HG03045 (cell line): ENCODE measurements around the gene PPP1R13L.
A peak's percentile ranks its signal among the peaks of the same experiment; 100 is the strongest.

Experiments
- ATAC-seq: cut with Tn5 transposase; IDR thresholded peaks from one replicate; pipeline ENCODE4 v1.9.1; 2021; ENCODE audit warnings: mild to moderate bottlenecking, moderate library complexity; ENCODE audit not compliant: unreplicated experiment

Gene PPP1R13L

DNA sequence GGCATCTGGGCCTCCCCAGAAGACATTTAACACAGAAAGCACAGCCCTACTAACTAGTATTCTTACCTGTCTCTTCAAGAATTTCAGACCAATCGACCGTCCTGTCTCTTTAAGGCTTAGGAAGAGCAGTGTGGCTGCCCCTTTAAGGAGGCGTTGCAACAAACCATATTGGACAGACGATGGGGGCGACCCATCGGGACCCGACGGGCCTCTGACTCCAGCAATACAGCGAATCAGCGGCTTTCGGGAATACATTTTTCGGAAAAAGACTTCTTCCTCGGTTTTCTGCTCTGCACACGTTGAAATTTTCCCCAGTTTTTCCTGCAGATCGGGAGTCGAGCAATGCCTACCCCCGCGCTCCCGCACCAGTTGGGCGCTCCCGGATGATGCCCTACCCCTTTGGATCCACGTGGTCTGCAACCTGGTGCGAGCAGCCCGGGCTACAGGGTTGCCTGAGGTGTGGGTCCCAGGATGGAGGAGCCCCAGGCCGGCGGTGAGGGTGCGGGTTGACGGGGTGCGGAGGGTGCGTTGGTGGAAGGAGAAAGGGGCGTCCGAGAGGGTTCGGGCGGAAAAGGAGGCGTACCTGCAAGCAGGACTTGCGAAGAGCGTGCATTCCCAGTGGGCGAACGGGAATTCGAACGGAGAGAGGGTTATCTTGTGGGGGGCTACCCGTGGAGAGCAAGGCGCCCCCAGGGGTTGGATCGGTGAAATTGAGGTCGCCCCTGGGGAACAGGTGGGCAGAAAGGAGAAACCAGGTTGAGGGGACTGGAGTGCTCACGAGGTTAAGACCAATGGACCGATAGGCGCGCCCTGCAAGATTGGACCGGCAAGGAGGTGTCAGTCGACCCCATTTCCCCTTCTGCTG lies 1.6 kb upstream of the PPP1R13L start, which contains the start of gene POLR1G:
Gene POLR1G (plus strand): TSS at position 419 of the 865 bp plus-strand sequence. CDS start 53 bp downstream, at position 472.
- ATAC-seq: peak; percentile 74

DNA sequence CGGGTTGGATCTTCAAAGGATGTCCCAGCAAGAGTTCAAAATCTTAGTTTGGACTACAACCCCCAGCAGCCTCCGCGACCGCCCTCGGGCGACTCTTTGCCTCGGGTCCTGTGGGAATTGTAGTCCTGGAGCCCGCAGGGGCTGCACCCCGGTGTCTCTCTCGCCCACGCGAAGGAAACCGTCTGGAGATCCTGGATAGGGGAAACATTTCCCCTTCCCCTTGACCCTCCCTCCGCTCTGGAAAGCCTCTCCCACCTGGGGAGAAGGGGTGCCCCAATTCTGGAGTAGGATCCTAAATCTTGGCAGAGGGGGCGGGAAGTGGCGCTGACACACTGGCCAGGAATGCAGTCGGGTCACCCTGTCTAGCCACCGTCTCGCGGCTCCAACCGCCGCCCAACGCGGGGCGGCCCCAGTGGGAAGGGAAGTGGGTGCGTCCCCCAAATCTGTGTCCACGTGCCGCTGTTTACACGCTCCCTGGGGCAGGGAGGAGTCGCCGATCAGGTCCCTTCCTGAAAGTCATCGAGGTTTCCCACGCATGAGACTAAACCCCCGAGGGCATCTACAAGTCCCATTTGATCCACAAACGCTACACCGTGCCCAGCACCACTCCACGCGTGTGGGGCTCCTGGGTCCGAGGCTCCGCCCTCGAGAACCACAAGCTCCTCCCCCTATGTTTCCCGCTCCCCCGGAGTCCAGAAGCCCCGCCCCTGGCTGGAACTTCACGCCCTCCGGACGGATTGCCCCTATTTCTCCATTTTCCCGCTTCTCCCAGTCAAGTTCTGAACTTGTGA lies 761 bp upstream of the PPP1R13L start:
- peak; percentile 48 for ATAC-seq

DNA sequence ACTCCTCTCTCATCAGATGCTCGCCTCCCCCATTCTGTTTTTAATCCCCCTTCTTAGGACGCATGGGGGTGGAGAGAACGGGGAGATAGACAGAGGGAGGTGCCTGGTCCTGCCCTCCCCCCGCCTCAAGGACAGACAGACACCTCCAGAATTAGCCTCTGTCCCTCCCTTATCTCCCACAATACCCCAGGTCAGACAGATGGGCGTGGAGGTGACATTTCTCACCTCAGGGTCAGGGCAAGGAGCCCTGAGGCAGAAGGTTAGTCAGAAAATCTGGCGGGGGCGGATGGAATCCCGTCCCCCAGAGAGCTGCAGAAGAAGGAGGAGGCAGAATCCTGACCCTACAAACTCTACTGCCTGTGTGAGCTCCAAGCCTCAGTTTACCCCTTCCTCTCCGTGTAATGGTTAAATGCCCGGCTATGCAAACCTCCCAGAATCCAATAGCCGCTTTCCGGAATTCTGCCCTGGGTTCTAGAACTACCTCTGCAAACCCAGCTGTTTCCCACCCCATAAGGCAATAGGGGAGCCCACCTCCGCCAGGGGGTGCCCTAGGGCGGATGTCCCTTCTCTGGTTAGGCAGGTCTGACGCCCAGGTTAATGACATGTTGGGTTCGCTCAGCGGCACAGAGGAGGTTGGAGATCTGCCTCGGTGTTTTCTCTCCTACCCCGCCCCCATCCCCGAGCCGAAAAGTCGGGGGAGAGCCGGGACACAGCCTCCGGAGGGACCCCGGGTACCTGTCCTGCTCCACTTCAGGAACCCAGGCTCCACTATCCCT lies 900 bp downstream of the PPP1R13L start:
- no peak for ATAC-seq

DNA sequence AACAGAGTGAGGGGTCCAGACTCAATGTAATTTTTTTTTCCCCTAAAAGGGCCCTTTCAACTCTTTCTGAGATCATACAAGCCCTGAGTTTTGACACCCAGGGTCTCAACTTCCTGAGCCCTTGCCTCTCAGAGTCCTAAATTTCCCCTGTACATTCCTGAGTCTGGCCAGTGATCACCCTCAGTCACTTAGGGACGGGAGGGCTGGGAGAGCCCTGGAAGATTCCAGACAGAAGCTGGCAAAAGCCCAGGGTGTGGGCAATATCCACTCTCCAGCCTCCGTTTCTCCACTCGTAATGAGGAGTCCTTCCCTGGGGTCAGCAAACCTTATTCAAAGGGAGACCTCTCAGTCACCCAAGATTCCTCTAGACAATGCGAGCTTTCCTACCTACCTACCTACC lies 1.6 kb downstream of the PPP1R13L start:
- no peak for ATAC-seq

DNA sequence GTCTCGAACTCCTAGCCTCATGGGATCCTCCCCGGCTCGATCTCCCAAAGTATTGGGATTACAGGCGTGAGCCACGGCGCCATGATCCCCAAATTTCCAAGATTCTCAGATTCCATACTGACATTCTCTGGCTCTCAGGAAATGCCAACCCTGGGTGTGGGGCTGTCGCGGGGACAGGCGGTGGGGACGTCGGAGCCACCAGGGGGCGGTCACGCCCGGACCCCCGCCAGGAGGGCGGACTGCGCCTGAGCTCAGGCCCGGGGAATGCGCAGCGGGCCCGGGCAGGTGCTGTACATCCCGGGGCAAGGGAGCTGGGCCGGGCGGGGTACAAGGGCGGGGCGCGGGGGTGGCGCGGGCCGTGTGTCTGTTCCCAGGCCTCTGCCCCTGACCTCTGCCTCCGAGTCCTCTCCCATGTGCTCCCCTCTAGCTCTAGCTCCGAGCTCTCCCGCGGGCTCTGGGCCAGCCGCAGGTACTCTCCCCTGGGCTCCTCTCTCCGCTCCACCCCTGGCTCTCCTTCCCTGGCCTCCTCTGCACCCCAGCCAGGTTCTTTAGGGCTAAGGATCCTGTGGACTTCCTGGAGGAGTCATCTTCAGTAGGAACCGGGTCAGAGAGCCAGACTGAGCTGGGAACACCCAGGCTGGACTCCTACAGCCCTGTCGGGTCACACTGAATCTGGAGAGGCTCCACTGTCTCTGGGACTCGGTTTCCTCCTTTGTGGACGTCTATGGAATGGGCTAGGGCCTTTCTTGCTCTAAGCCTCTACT lies 2.4 kb downstream of the PPP1R13L start:
- ATAC-seq: no peak

DNA sequence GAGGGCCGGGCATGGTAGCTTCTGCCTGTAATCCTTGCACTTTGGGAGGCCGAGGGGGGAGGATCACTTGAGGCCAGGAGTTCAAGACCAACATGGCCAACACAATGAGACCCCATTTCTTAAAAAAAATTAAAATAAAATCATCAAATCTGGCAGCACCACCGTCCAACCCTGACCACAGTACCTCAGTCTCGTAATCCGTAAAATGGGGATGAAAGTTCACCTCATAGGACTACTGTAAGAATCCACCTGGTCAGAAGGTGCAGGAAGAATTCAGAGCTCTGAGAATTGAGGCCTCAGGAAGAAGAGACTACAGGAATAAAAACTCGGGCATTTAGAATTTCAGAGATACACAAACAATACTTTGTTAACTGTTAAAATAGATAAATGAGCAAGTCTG lies 3.1 kb downstream of the PPP1R13L start:
- no peak for ATAC-seq

DNA sequence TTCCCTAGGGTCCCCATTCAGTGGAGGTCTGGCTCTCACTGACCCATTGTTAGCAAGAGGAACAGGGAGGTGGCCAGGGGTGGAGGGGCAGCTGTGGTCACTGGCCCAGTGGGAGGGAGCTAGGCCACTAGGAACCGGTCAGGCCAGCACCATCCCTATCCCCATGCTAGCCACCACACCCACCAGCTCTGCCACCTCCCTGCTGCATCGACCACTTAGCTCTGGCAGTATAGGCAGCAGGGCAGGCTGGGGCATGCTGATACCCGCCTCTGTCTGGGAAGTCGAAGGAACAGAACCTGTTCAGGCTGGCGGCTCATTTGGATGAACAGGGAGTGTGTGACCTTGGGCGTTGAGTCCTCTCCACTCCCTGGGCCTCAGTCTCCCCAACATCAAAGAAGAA lies 4.7 kb downstream of the PPP1R13L start:
- ATAC-seq: no peak

DNA sequence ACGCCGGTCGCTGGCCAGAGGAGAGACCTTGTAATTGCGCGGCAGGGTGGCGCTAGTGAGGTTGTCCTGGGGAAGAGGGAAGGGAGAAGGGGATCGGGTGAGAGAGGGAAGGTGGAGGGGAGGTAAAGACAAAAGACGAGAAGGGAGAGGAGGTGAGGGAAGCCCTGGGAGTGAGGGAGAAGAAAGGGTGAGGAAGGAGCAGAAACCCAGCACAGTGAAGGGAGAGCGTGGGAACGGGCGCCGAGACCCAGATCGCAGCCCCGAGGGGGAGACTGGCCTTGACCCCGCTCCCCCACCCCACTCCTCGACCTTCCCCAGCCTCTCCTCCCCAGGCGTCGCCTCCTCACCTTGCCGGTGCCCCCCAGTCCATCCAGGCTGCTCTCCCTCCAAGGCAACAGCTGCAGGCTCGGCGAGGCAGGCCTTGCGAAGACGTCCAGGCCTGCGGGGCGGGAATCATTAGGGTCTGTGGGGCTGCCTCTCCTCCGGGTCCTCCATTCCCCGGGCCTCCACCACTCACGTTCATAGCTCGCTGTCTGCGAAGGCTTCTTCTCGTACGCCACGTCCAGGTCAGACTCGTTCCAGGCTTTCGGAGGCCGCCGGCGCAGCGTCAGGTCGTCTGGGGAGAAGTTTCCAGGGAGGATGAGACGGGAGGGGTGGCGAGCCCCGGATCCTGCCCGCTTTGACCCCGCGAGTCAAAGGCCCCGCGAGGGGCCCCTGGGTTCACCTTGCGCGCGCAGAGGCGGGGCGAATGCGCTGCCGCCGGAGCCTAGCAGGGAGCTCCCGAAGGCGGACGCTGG lies 8.8 kb downstream of the PPP1R13L start:
- no peak for ATAC-seq

DNA sequence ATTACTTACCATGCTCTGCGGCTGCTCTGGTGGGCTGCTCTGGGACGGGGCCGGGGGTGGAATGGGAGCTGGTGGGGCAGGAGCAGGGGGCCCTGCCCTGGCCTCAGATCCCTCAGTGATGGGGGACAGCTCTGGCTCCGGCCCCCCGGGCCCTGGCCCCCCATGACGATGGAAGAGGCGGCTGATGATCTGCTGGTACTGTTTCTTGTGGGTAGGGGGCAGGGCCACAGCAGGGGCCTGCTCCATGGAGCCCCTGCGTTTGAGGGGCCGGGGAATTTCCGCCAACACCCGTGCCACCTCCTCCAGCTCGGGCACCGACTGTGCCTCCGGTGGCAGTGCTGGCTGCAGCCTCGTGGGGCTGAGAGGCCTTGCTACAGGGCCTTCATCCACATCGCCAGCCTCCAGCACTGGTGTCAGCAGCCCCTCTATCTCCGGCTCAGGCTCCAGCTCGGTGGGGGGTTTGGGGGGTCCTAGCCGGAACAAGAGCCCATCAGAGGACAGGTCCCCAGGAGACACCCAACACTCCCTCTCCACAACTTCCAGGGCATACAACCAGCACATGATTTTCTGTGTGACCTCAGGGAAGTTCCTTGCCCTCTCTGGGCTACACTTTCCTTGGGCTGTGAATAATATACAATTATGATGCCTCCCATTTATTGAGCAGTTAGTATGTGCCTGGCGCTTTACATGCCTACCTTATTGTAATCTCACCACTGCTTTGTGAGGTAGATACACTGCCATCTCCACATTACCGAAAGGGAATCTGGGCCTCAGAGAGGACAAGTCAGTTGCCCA lies 12.8 kb downstream of the PPP1R13L start:
- ATAC-seq: no peak

DNA sequence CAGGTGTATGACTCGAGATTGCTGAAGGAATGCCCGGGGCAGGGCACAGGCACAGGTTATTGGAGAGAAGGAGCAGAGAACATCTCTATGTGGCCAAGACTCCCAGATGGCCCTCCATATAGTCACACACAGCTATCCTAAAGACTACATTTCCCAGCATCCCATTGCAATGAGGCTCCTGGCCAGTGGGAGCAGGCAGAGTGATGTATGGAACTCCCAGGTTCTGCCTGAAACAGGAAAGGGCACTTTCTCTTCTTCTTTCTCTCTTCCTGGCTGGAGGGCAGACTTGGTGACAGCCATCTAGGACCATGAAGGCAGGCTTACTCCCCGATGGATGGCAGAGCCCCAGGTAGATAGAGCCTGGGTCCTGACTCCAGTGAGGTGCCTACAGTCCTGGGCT lies 13.5 kb downstream of the PPP1R13L start:
- ATAC-seq: no peak

DNA sequence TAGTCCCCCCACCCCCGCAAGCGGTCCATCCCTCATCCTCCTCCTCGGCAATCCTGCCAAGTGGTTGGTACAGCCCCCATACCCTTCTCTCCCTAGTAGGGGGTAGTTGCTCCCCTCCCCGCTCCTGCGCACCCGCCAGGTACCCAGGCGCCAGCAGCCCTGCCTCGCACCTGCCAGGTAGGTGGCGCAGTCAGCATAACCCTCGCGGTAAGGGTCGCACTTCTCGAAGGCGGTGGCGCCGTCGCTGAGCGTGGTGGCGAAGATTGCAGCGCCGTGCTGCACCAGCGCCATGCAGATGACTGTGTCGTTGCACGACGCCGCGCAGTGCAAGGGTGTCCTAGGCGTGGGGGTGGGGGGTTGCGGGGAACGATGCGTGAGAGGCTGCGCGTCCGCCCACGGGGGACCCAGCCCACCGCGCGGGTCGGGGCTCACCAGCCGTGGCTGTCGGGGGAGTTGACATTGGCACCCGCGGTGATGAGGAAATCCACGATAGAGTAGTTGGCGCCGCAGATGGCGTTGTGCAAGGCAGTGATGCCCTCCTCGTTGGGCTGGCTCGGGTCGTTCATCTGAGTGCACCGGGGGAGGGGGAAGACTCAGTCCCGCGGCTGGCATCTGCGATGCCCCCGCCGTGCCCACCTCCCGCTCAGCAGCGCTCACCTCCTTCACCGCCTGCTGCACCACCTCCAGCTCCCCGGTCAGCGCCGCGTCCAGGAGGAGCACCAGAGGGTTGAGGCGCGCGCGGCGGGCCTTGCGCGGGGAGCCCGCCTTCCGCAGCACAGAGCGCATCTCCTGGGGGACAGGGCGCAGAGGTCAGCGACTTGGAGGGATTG lies 19.3 kb downstream of the PPP1R13L start:
- no peak for ATAC-seq

DNA sequence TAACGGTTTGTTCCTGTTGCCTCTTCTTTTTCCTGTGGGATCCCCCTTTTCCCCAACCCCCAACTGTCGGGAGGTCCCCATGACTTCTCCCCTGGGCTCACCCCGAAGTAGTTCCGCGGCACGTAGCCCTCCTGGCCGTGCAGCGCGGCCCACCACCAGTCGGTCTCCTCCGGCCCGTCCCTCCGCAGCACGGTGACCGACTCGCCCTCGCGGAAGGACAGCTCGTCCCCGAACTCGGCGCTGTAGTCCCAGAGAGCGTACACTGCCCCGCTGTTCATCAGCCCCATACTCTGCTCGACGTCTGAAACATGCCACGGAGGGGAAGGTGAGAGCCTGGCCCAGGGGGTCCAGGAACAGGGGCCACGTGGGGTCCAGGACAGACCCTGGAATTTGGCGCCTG lies 22.4 kb downstream of the PPP1R13L start:
- ATAC-seq: no peak

DNA sequence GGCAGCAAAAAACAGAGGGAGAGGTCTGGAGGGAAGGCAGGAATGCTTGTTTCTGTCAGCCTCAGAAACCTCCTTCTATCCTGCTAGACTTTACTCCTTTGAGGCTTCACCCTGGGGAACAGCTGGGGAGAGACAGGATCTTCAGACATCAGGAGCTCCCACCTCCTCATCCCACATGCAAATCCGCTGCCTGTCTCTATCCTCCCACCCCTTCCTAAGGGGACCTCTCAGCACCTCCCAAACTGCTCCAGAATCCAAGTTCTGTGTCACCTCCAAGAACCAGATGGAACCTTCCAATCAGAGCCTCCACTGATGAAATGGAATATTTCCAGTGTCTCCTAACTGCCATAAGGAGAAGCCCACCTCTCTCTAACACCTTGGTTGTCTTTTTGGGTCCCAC lies 24.8 kb downstream of the PPP1R13L start:
- ATAC-seq: no peak

DNA sequence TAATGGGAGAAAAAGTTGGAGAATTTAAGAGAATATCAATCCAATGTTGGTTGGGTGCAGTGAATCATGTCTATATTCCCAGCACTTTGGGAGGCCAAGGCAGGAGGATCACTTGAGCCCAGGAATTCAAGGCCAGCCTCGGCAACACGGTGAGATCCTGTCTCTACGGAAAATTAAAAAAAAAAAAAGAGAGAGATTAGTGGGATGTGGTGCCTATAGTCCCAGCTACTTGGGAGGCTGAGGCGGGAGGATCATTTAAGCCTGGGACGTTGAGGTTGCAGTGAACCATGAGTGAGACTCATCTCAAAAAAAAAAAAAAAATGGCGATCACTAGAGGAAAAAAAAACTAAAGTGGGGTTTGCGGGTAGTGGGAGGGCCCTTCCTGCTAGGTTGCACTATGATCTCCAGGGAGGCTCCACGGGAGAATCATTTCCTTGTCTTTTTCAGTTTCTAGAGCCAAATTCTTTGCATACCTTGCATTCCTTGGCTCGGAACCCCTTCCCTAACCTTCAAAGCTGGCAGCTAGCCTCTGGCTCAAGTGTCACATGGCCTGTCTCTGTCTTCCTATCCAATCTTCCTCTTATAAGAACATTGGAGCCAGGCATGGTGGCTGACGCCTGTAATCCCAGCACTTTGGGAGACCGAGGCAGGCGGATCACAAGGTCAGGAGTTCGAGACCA lies 28.7 kb downstream of the PPP1R13L start:
- no peak for ATAC-seq

DNA sequence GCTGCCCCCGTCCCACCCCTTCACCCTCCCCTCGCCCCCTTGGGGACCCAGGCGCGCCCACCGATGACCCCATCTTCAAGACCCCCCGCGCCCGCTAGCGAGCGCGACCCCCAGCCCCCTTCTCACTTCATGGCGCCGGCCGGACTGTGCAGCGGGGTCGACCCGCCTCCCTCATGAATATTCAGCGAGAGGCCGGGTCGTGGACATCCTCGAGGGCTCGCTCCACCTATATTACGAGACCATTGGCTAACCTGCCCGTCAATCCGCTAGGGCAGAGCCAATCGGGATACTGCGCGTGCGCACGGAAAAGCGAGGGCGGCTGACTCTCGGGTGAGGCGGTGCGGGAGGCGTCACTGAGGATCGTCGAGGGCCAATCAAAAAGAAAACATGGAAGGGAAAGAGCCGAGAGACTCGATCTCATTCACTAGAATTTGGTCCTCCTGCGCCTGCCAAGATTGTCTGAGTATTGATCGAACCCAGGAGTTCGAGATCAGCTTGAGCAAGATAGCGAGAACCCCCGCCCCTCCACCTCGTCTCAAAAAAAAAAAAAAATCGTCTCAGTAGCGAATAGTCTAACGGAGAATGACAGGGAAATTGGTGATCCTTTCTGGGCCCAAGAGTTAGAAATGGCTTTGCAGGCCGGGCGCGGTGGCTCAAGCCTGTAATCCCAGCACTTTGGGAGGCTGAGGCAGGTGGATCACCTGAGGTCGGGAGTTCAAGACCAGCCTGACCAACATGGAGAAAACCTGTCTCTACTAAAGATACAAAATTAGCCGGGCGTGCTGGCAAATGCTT lies 34.3 kb downstream of the PPP1R13L start, which contains the start of gene ERCC2:
Gene ERCC2 (minus strand): TSS at position 164 of the 795 bp plus-strand sequence. CDS start 33 bp downstream, at position 131.
- ATAC-seq: peak; percentile 92

DNA sequence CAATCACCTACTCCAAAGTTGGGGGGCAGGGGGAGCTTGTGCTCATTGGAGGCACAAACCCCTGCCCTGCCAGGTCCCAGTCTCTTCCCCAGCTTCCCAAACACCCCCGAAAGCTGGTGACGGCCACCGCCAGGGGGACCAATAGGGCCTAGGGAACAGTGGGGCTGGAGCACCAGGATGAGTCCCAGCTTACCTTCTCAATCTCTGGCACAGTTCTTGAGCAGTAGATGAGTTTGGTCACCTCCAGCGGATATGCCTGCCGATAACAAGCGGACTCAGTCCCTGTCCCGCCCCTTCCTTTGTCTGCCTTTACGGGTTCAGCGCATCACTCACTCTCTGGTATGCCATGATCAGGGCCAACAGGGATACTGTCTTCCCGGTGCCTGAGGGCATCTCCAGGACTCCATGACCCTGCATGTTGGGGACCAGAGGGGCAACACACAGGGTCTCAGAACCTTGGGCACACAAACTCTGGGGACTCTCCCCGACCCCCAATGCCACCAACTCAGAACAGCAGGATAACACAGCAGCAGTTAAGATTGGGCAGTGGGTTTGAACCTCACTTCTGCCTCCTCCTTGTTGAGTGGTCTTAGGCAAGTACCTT lies 36.0 kb downstream of the PPP1R13L start:
- ATAC-seq: no peak
